ENCODE measurements around the gene RAB40C.

DNA sequence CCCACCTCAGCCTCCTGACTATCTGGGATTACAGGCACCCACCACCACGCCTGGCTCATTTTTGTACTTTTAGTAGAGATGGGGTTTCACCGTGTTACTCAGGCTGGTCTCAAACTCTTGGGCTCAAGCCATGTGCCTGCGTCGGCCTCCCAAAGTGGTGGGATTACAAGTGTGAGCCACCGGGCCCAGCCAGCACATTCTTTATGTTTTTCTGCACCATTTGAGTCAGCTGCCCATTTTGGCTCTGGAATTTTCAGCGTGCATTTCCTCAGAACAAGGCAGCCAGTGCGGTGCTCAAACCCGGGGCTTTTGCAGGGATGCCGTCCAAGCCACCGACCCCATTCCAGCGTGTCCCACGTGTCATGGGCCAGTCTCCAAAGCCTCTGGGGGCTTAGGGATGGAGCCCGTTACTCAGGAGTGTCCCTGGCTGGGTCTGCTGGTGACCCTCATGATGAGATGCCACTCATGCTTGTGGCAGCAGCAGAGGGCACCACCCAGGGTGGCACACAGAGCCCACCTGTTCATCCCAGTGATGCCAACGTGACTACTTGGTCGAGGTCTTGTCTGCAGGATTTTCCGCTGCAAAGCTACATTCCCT lies 3.7 kb upstream of the RAB40C start:
- TF ChIP-seq, protein P1, sequence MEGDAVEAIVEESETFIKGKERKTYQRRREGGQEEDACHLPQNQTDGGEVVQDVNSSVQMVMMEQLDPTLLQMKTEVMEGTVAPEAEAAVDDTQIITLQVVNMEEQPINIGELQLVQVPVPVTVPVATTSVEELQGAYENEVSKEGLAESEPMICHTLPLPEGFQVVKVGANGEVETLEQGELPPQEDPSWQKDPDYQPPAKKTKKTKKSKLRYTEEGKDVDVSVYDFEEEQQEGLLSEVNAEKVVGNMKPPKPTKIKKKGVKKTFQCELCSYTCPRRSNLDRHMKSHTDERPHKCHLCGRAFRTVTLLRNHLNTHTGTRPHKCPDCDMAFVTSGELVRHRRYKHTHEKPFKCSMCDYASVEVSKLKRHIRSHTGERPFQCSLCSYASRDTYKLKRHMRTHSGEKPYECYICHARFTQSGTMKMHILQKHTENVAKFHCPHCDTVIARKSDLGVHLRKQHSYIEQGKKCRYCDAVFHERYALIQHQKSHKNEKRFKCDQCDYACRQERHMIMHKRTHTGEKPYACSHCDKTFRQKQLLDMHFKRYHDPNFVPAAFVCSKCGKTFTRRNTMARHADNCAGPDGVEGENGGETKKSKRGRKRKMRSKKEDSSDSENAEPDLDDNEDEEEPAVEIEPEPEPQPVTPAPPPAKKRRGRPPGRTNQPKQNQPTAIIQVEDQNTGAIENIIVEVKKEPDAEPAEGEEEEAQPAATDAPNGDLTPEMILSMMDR (IDR thresholded peaks at IDR 0.05): no peak
- no peak for TF ChIP-seq ZFX (IDR thresholded peaks at IDR 0.05; ENCODE audit: borderline replicate concordance)

All from 22Rv1 (cell line).